Measurements from ENCODE around the gene ANTKMT. TPM values are rescaled to one million over a fixed set of nuclear protein-coding genes. Genes with fewer than 3 reads are reported as not detected.

Gene ANTKMT
- total and polyA plus RNA-seq, 9 donors: 13.2 to 43.9 (median 21.9) TPM; not detected in 1

DNA sequence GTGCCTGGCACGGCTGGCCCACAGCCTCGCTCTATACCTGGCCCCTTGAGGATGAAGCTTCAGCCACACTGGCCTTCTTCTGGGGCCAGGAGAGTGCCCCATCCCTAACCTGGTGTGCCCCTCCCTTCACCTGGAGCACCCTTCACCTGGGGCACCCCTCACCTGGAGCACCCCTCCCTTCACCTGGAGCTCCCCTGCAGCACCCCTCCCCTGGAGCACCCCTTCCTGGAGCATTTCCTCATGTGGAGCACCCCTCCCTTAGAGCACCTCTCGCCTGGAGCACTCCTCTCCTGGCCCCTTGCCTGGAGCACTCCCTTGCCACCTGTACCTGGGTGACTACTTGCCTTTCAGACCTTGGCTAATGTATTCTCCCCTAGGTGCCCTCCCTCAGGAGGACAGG is 12.9 kb upstream of the ANTKMT start:
- intact Hi-C loops (cut with DNase I): no loop called here
- H3K4me3 ChIP-seq: no peak overlapping the region
- H3K9me3 ChIP-seq: no peaks in the 10 kb centered on the region
- 53 to 54% (median 54%) methylated on average over 3 of the region's 3 CpGs for WGBS, 3 donors
- no peak overlapping the region for H3K27ac ChIP-seq
- no peak for DNase-seq
- H3K27me3 ChIP-seq: peaks cover 7% of the 10 kb centered on the region
- H3K4me1 ChIP-seq (ENCODE audit: insufficient read depth): peaks cover 1% of the 10 kb centered on the region
- H3K36me3 ChIP-seq: no peaks in the 10 kb centered on the region
- TF ChIP-seq CTCF (IDR thresholded peaks at IDR 0.05): no peak
- no peak for TF ChIP-seq EP300 (IDR thresholded peaks at IDR 0.05)
- no peak for TF ChIP-seq POLR2A (IDR thresholded peaks at IDR 0.05)

DNA sequence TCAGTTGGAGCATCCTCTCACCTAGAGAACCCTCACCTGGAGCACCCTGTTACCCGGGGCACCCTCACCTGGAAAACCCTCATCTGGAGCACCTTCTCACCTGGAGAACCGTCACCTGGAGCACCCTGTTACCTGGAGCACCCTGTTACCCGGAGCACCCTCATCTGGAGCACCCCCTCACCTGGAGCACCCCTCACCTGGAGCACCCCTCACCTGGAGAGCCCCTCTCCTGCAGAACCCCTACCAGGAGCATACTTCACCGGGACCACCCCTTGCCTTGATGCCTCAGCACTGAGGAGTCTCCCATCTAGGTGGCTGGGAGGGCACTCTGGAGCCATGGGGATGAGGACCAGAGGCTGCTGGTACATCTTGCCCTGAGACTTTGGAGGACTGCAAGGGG is 12.0 kb upstream of the ANTKMT start:
- H3K27ac ChIP-seq: no peak overlapping the region
- no peaks in the 10 kb centered on the region for H3K36me3 ChIP-seq
- H3K4me3 ChIP-seq: no peak overlapping the region
- WGBS, 3 donors: 73 to 93% (median 78%) methylated on average over 2 to 4 of the region's 4 CpGs
- TF ChIP-seq CTCF (IDR thresholded peaks at IDR 0.05): no peak
- TF ChIP-seq EP300 (IDR thresholded peaks at IDR 0.05): no peak
- no peak for TF ChIP-seq POLR2A (IDR thresholded peaks at IDR 0.05)
- no peaks in the 10 kb centered on the region for H3K9me3 ChIP-seq
- H3K27me3 ChIP-seq: peaks cover 7% of the 10 kb centered on the region
- intact Hi-C loops (cut with DNase I): no loop called here
- DNase-seq: no peak
- H3K4me1 ChIP-seq (ENCODE audit: insufficient read depth): peaks cover 1% of the 10 kb centered on the region

GRCh38 chr16:709566-710499 is 11.1 kb upstream of the ANTKMT start:
- Histone ChIP-seq H3K27me3 (peaks cover 3% of the 10 kb centered on the region), H3K4me3 (no peak overlapping the region), H3K9me3 (no peaks in the 10 kb centered on the region), H3K36me3 (no peaks in the 10 kb centered on the region), H3K4me1 (ENCODE audit: insufficient read depth) (peaks cover 6% of the 10 kb centered on the region), H3K27ac (no peak overlapping the region)
- 6 to 10% (median 7%) methylated on average over 27 to 30 of the region's 30 CpGs for WGBS, 3 donors
- intact Hi-C loops (cut with DNase I): loop anchor here in 1 of 4 donors (5.0 kb wide), 1 partner anchor 387 kb away; the partner anchor contains the start of gene C1QTNF8
- TF ChIP-seq POLR2A (IDR thresholded peaks at IDR 0.05): no peak
- TF ChIP-seq EP300 (IDR thresholded peaks at IDR 0.05): no peak
- no peak for TF ChIP-seq CTCF (IDR thresholded peaks at IDR 0.05)
- no peak for DNase-seq

DNA sequence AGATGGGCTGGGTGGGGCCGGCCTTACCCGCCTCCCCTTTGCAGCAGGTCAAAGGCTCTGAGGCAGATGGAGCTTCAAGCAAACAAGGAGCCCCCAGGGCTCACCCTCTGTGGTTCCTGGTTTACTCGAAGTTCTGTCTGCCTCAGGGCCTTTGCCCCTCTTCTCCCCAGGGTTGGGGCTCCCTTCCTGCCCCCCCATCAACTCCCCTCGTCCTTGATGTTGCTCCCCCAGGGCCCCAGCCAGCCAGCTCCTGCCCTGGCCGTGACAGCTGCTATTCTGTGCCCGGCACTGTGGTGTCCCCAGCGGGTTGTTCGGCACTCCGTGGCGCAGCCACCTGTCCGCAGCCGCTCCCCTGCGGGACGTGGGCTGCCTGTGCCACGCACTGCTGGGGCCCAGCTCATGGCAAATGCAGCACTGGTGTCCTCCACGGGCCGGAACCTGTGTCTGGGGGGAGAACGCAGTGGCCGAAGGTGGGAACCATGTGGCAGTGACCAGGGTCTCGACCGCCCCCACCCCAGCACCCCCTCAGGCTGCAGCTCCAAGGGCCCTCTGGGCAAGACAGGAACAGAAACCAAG is 10.4 kb upstream of the ANTKMT start:
- Histone ChIP-seq H3K4me1 (ENCODE audit: insufficient read depth) (peaks cover 10% of the 10 kb centered on the region), H3K27ac (no peak overlapping the region), H3K4me3 (no peak overlapping the region), H3K36me3 (no peaks in the 10 kb centered on the region), H3K9me3 (no peaks in the 10 kb centered on the region), H3K27me3 (peaks cover 3% of the 10 kb centered on the region)
- TF ChIP-seq EP300 (IDR thresholded peaks at IDR 0.05) (no peak), CTCF (IDR thresholded peaks at IDR 0.05) (no peak), POLR2A (IDR thresholded peaks at IDR 0.05) (no peak)
- intact Hi-C loops (cut with DNase I): loop anchor here in 1 of 4 donors (5.0 kb wide), 1 partner anchor 387 kb away; the partner anchor contains the start of gene C1QTNF8
- 53 to 56% (median 53%) methylated on average over 13 to 21 of the region's 21 CpGs for WGBS, 3 donors
- no peak for DNase-seq
